Stimulated activated CD4-positive, alpha-beta T cell treated with anti-CD3 and anti-CD28 coated beads, Interleukin-1b, Interleukin-23, amount 100 ng/mL, for 1 hour (primary cell): Measurements from ENCODE around the gene SORD.
"Not testable (repeated sequence)": the region's sequence is repeated elsewhere in the genome, so short reads cannot be mapped to it uniquely, and the experiment has no call there.

Source experiments
- DNase-seq, 2 donors: peaks; one replicate each; pipeline ENCODE4 v3.0.0-alpha.2; 2020; ENCODE audit warnings: low read depth in 2 of 2

Gene SORD

GRCh38 chr15:45097466-45097865, 74.5 kb downstream of the SORD start:
- DNase-seq: no peak

- no peak for DNase-seq
These were observed 76.7 kb downstream of the SORD start for GRCh38 chr15:45099549-45100165.

- no peak for DNase-seq
These were observed 78.1 kb downstream of the SORD start for GRCh38 chr15:45100884-45101625.

- DNase-seq: no peak
These were observed 78.8 kb downstream of the SORD start for GRCh38 chr15:45101749-45102148.

- DNase-seq: no peak
These were observed 79.2 kb downstream of the SORD start for GRCh38 chr15:45102226-45102625.

GRCh38 chr15:45104170-45104569, 81.2 kb downstream of the SORD start:
- not testable (repeated sequence) for DNase-seq

- no peak for DNase-seq
These were observed 82.6 kb downstream of the SORD start for GRCh38 chr15:45105586-45105985.

GRCh38 chr15:45106002-45106790, 83.2 kb downstream of the SORD start:
- DNase-seq: no peak

GRCh38 chr15:45107941-45108630, 85.1 kb downstream of the SORD start:
- DNase-seq: no peak

- DNase-seq: no peak
These were observed 87.3 kb downstream of the SORD start for GRCh38 chr15:45110256-45110820.

GRCh38 chr15:45111390-45112142, 88.6 kb downstream of the SORD start:
- no peak for DNase-seq

GRCh38 chr15:45112143-45112590, 89.2 kb downstream of the SORD start:
- no peak for DNase-seq

- no peak for DNase-seq
These were observed 89.8 kb downstream of the SORD start for GRCh38 chr15:45112591-45113379.

GRCh38 chr15:45113380-45113990, 90.5 kb downstream of the SORD start:
- no peak for DNase-seq

GRCh38 chr15:45114076-45114750, 91.2 kb downstream of the SORD start, which contains the start of the genes DUOX2 and DUOXA2:
TSS of gene DUOX2 (minus strand) at chr15:45114172. CDS start at chr15:45113411, 761 bp downstream.
TSS of gene DUOXA2 (plus strand) at chr15:45114326. CDS start at chr15:45114606, 280 bp downstream.
- DNase-seq: no peak

- DNase-seq: no peak
These were observed 91.7 kb downstream of the SORD start for GRCh38 chr15:45114751-45115085.

- no peak for DNase-seq
These were observed 92.4 kb downstream of the SORD start for GRCh38 chr15:45115312-45115820.

GRCh38 chr15:45116006-45116481, 93.0 kb downstream of the SORD start:
- DNase-seq: no peak
